ENCODE results near the gene FADS3.

Gene FADS3

GRCh38 chr11:61861634-61862033 is 29.7 kb downstream of the FADS3 start:
- FAIRE-seq (no peak), DNase-seq (ENCODE audit: low spot score) (no peak)

GRCh38 chr11:61860054-61860903 is 31.1 kb downstream of the FADS3 start:
- FAIRE-seq (no peak), DNase-seq (ENCODE audit: low spot score) (no peak)

- FAIRE-seq = no peak
- no peak for DNase-seq (ENCODE audit: low spot score)
Measured at GRCh38 chr11:61855939-61856680, 35.2 kb downstream of the FADS3 start.

- FAIRE-seq (no peak), DNase-seq (ENCODE audit: low spot score) (no peak)
Measured at GRCh38 chr11:61854966-61855714, 36.2 kb downstream of the FADS3 start.

DNA sequence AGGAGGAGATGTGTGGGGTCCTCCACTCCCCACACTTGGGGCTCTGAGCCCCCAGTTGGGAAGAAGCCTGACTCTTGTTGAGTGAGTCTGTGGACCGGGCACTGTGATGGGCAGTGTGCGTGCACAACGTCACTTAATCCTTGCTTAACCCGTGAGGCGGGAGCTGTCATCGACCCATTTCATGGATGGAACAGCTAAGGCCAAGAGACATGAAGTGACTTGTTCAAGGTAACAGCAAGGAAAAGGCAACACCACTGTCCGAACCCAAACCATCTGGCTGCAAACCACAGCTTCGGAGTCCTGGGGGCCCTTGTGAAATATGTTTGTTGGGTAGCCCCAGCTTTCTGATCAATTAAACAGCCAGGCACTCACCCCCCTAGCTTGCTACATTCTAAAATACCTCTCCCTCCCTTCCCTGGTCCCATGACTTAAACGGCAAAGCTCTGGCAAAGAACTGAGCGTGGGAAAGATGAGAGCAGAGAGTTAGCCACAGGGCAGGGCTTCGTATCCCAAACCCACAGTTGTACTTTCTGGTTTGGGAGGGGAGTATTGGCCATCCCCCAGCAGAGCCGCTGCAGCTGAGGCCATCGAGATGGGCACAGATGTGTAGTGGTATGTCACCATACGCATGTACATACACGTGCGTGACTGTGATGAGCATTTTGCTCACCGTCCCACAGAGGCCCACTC is 37.0 kb downstream of the FADS3 start:
- no peak for FAIRE-seq

DNA sequence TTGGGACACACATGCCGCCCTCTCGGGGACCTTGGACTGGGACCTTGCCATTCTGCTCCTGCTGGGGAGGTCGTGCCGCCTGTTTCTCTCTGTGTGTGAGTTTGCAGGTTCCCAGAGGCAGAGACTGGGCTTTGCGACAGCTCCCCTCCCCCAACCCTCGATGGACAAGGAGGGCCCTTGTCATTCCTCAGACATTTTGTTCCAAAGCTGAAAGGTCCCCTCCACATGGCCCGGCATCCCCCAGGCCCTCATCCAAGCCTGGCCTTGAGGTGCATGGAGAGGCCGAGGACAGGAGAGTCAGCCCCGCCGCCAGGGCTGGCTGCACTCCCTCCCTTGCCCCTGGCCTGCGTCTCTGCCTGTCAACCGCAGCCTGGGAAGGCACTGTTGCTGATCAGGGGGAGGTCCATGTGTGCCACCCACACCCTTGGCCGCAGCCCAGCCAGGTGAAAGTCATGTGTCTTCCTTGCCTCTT is 37.6 kb downstream of the FADS3 start:
- FAIRE-seq = no peak

More for the DNA sequence above, 37.0 kb downstream of the FADS3 start:
- DNase-seq (ENCODE audit: low spot score) = no peak

GRCh38 chr11:61851900-61852295 is 39.4 kb downstream of the FADS3 start:
- FAIRE-seq (no peak), DNase-seq (ENCODE audit: low spot score) (no peak)

More for the DNA sequence above, 37.6 kb downstream of the FADS3 start:
- no peak for DNase-seq (ENCODE audit: low spot score)

GRCh38 chr11:61851113-61851899 is 40.0 kb downstream of the FADS3 start:
- no peak for DNase-seq (ENCODE audit: low spot score)
- no peak for FAIRE-seq

- DNase-seq (ENCODE audit: low spot score) = no peak
- no peak for FAIRE-seq
Measured at GRCh38 chr11:61850687-61851086, 40.7 kb downstream of the FADS3 start.

GRCh38 chr11:61848631-61849030 is 42.7 kb downstream of the FADS3 start:
- DNase-seq (ENCODE audit: low spot score) (no peak), FAIRE-seq (no peak)

GRCh38 chr11:61847914-61848581 is 43.3 kb downstream of the FADS3 start:
- FAIRE-seq = no peak

DNA sequence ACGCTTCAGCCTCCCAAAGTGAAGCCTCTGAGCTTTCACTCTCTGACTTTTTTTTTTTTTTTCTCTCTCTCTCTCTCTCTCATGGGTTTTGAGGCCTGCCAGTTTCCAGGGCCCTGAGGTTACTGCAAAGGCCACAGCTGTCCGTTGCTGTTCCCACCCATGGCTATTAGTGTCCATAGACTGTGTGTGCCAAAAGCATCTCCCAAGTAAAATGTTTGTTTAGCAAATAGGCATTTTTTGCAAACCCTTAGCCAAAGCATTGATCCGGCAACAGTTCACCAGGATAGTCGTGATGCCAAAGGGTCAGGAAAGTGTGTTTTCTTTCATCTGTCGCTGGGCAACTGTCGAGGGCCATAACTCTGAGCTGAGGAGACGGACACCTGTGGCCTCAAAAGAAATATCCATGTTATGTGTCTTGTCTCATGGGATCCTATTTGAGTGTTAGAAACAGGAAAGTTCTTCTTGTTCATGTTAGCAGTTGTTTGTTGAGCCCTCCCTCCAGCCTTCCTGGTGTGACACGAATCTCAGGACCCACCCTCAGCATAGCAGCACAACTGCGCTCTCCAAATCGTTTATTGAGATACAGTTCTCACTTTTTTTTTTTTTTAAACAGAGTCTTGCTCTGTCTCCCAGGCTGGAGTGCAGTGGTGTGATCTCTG is 44.9 kb downstream of the FADS3 start:
- DNase-seq (ENCODE audit: low spot score) = no peak
- FAIRE-seq = no peak

More at GRCh38 chr11:61847914-61848581, 43.3 kb downstream of the FADS3 start:
- DNase-seq (ENCODE audit: low spot score) = no peak

GRCh38 chr11:61844909-61845565 is 46.3 kb downstream of the FADS3 start:
- FAIRE-seq (no peak), DNase-seq (ENCODE audit: low spot score) (no peak)

- no peak for DNase-seq (ENCODE audit: low spot score)
- no peak for FAIRE-seq
Measured at GRCh38 chr11:61842528-61842820, 48.9 kb downstream of the FADS3 start.

DNA sequence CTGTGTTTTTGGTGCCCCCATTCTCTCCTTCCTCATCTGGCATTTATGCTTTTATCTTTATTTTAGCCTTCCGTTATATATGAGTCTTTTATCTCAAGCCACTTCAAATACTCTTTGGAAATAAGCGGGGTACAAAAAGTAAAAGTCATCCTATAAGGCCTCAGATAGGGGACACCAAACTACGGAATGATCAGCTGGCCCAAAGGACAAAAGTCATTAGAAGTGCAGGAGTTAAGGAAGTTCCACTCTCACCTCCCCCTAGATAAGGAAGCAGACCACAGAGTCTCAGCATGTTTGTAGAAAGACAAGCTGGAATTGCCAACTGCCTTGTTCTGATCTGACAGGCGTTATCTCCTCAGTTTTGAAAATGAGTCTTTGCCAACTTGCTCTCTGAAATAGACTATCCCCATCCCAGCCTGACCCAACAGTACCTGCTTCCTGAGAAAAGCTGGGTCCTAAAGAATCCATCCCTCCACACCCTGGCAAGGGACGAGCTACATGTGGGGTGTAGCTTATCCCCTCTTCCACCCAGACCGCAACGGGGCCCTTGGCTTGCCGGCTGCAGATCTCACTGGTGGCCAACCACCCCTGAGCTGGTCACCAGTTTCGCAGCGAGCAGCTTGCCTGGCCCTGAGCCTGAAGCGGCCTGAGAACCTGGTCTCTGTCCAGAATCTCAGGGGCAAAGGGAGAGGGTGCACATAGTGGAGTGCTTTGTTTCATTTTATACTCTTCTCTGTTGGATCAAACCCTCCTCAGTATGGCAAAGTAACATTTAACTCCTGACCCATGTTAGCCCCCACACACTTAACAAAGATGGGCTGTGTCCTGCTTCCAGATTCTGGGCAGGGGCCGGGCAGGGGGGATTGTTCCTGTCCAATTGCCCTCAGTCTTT is 49.5 kb downstream of the FADS3 start:
- no peak for DNase-seq (ENCODE audit: low spot score)
- FAIRE-seq = no peak

GRCh38 chr11:61840371-61840770 is 51.0 kb downstream of the FADS3 start:
- FAIRE-seq (no peak), DNase-seq (ENCODE audit: low spot score) (no peak)

DNA sequence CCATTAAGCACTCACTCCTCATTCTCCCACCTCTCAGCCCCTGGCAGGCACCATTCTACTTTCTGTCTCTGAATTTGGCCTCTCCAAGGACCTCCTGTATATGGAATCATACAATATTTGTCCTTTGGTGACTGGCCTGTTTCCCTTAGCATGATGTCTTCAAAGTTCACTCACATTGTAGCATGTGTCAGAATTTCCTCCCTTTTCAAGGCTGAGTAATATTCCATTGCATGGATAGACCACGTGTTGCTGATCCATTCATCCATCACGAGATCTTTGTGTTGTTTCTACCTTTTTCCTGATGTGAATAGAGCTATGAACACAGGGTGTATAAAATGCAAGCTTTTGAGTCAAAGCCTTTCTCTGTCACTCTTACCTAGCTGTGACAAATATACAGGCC is 51.6 kb downstream of the FADS3 start:
- DNase-seq (ENCODE audit: low spot score) = no peak
- FAIRE-seq = no peak

GRCh38 chr11:61838921-61839320 is 52.4 kb downstream of the FADS3 start:
- DNase-seq (ENCODE audit: low spot score) (no peak), FAIRE-seq (no peak)

All from RCC 7860 (cell line).